ENCODE results near the gene FXYD4.

The FXYD4 gene

GRCh38 chr10:43351301-43351700 lies 20.1 kb upstream of the FXYD4 start:
- TF ChIP-seq CTCF (IDR thresholded peaks at IDR 0.05; ENCODE audit: borderline replicate concordance, control extremely low read depth, extremely low read depth, insufficient read depth, missing control alignments) = no peak
- in situ Hi-C loops (cut with MboI; ENCODE audit: low sequenced_read_pairs, unreplicated experiment) = no loop called here
- DNase-seq (ENCODE audit: low spot score) = no peak

- no peak for DNase-seq (ENCODE audit: low spot score)
- in situ Hi-C loops (cut with MboI; ENCODE audit: low sequenced_read_pairs, unreplicated experiment) = no loop called here
- TF ChIP-seq CTCF (IDR thresholded peaks at IDR 0.05; ENCODE audit: borderline replicate concordance, control extremely low read depth, extremely low read depth, insufficient read depth, missing control alignments) = no peak
Measured at GRCh38 chr10:43352951-43353350, 18.5 kb upstream of the FXYD4 start.

- no peak for DNase-seq (ENCODE audit: low spot score)
- TF ChIP-seq CTCF (IDR thresholded peaks at IDR 0.05; ENCODE audit: borderline replicate concordance, control extremely low read depth, extremely low read depth, insufficient read depth, missing control alignments) = no peak
- in situ Hi-C loops (cut with MboI; ENCODE audit: low sequenced_read_pairs, unreplicated experiment) = no loop called here
Measured at GRCh38 chr10:43353495-43354329, 17.7 kb upstream of the FXYD4 start.

- no peak for DNase-seq (ENCODE audit: low spot score)
- in situ Hi-C loops (cut with MboI; ENCODE audit: low sequenced_read_pairs, unreplicated experiment) = no loop called here
- TF ChIP-seq CTCF (IDR thresholded peaks at IDR 0.05; ENCODE audit: borderline replicate concordance, control extremely low read depth, extremely low read depth, insufficient read depth, missing control alignments) = no peak
Measured at GRCh38 chr10:43354330-43354635, 17.2 kb upstream of the FXYD4 start.

- no peak for DNase-seq (ENCODE audit: low spot score)
- in situ Hi-C loops (cut with MboI; ENCODE audit: low sequenced_read_pairs, unreplicated experiment) = no loop called here
- no peak for TF ChIP-seq CTCF (IDR thresholded peaks at IDR 0.05; ENCODE audit: borderline replicate concordance, control extremely low read depth, extremely low read depth, insufficient read depth, missing control alignments)
Measured at GRCh38 chr10:43354879-43355380, 16.5 kb upstream of the FXYD4 start.

GRCh38 chr10:43355749-43356371 lies 15.6 kb upstream of the FXYD4 start:
- no peak for DNase-seq (ENCODE audit: low spot score)
- TF ChIP-seq CTCF (IDR thresholded peaks at IDR 0.05; ENCODE audit: borderline replicate concordance, control extremely low read depth, extremely low read depth, insufficient read depth, missing control alignments) = no peak
- in situ Hi-C loops (cut with MboI; ENCODE audit: low sequenced_read_pairs, unreplicated experiment) = no loop called here
